HCEC 1CT (cell line): ENCODE results near the gene ICAM2.

ENCODE experiments used
- DNase-seq: peaks from one replicate; pipeline ENCODE4 v3.0.0-alpha.2; 2017

ICAM2 gene

GRCh38 chr17:64020056-64020766 is at the start of gene ICAM2:
Gene ICAM2, minus strand, starts transcription at chr17:64020633. Its CDS starts 13,942 bp downstream, at chr17:64006691.
- DNase-seq = no peak

- no peak for DNase-seq
These were observed 49.8 kb upstream of the ICAM2 start for GRCh38 chr17:64070213-64070612.

GRCh38 chr17:64069143-64069542 is 48.7 kb upstream of the ICAM2 start:
- DNase-seq = no peak

- DNase-seq = no peak
These were observed 47.2 kb upstream of the ICAM2 start for GRCh38 chr17:64067657-64068056.

- DNase-seq = no peak
These were observed 46.3 kb upstream of the ICAM2 start for GRCh38 chr17:64066716-64067115.

- no peak for DNase-seq
These were observed 44.7 kb upstream of the ICAM2 start for GRCh38 chr17:64065161-64065560.

GRCh38 chr17:64064331-64064730 is 43.9 kb upstream of the ICAM2 start:
- DNase-seq = no peak

GRCh38 chr17:64063766-64064224 is 43.4 kb upstream of the ICAM2 start:
- DNase-seq = no peak

GRCh38 chr17:64063088-64063487 is 42.7 kb upstream of the ICAM2 start:
- DNase-seq = no peak

- DNase-seq = no peak
These were observed 40.9 kb upstream of the ICAM2 start for GRCh38 chr17:64061178-64061898.

GRCh38 chr17:64060331-64060730 is 39.9 kb upstream of the ICAM2 start:
- DNase-seq = no peak

- no peak for DNase-seq
These were observed 39.3 kb upstream of the ICAM2 start for GRCh38 chr17:64059756-64060155.

- no peak for DNase-seq
These were observed 38.2 kb upstream of the ICAM2 start for GRCh38 chr17:64058621-64059020.

- no peak for DNase-seq
These were observed 37.3 kb upstream of the ICAM2 start for GRCh38 chr17:64057701-64058263.

GRCh38 chr17:64056269-64057005 is 36.0 kb upstream of the ICAM2 start:
- no peak for DNase-seq

GRCh38 chr17:64055183-64056142 is 35.0 kb upstream of the ICAM2 start:
- DNase-seq = no peak

- no peak for DNase-seq
These were observed 33.9 kb upstream of the ICAM2 start for GRCh38 chr17:64054304-64054703.

GRCh38 chr17:64053101-64053500 is 32.7 kb upstream of the ICAM2 start:
- no peak for DNase-seq

GRCh38 chr17:64051153-64051552 is 30.7 kb upstream of the ICAM2 start:
- DNase-seq = no peak

- DNase-seq = no peak
These were observed 28.4 kb upstream of the ICAM2 start for GRCh38 chr17:64048805-64049204.

GRCh38 chr17:64045176-64045575 is 24.7 kb upstream of the ICAM2 start:
- DNase-seq = no peak
